B cell (primary cell): Measurements from ENCODE around the gene SLC2A5.

Experiments used
- CTCF ChIP-seq: fragments of 200-600 bp; IDR thresholded peaks from one replicate; pipeline ENCODE4 v1.8.0; 2022; ENCODE audit warnings: antibody characterized with exemption, mild to moderate bottlenecking
- EZH2 ChIP-seq: IDR thresholded peaks from 2 replicates; pipeline ENCODE4 v1.6.1; 2012; ENCODE audit warnings: borderline replicate concordance, low read depth, mild to moderate bottlenecking, moderate library complexity, low read length; ENCODE audit not compliant: insufficient read depth, poor library complexity, severe bottlenecking

DNA sequence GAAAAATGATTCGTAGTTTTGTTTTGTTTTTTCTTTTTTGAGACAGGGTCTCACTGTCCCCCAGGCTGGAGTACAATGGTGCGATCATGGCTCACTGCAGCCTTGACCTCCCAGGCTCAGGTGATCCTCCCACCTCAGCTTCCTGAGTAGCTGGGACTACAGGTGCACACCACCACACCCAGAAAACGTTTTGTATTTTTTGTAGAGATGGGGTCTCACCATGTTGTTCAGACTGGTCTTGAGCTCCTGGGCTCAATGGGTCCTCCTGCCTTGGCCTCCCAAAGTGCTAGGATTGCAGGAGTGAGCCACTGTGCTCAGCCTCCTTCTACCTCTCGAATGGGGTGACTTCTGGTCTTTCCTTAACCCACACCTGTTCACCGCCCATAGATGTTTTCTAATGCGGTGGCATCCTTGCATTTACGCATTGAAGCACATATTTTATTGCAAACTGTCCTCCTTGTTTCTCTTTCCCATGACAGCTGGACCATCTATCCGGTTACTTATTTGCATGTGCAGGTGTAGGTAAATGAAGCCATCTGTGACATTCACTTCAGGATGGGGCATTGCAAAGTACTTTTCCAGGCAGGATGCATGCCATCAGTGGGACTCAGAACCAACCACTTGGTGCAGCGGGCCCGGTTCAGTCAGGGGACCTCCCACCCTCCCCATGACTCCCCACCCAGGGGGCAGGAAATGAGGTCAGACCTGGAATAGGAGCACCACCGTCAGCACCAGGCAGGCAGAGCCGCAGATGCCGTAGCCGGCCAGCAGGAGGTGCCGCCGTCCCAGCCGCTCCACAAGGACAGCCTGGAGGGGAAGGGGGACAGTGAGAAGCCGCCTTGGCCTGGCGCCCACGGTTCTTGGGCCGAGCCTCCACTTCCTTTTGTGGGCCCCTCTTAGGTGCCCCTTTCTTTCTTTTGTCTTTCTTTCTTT is 59.7 kb downstream of the SLC2A5 start:
- TF ChIP-seq CTCF: peak; percentile 74
- no peak for TF ChIP-seq EZH2
